Activated CD8-positive, alpha-beta T cell treated with anti-CD3 and anti-CD28 coated beads for 36 hours (primary cell): ENCODE data around the gene HSF4. TPM values are rescaled to one million over a fixed set of nuclear protein-coding genes. Genes with fewer than 3 reads are reported as not detected.

Experiments used
- ATAC-seq: fragments of 200-7000 bp; cut with Tn5 transposase; one replicate; pipeline ENCODE4 v1.10.0; 2021; ENCODE audit warnings: mild to moderate bottlenecking, moderate library complexity
- CTCF ChIA-PET: fragments of 350-600 bp; sonication (Branson Sonifier 250); formaldehyde crosslinking; loops from one replicate; lab custom pipeline; 2021; ENCODE audit warnings: antibody characterized with exemption; lab: Charles Lee
- POLR2A ChIA-PET: fragments of 350-600 bp; sonication (Branson Sonifier 250); formaldehyde crosslinking; loops from one replicate; lab custom pipeline; 2021; ENCODE audit warnings: antibody characterized with exemption; lab: Charles Lee
- DNase-seq: peaks from one replicate; pipeline ENCODE4 v3.0.0-alpha.2; 2020
- H3K27ac Mint-ChIP-seq: one replicate; pipeline ENCODE4 v1.8.0; 2021; ENCODE audit warnings: mild to moderate bottlenecking, mixed read lengths
- H3K27me3 Mint-ChIP-seq: one replicate; pipeline ENCODE4 v1.8.0; 2021; ENCODE audit warnings: mixed read lengths
- H3K36me3 Mint-ChIP-seq: one replicate; pipeline ENCODE4 v1.8.0; 2021; ENCODE audit warnings: low read depth, mixed read lengths
- H3K4me1 Mint-ChIP-seq: one replicate; pipeline ENCODE4 v1.8.0; 2021; ENCODE audit warnings: low read depth, mixed read lengths
- H3K4me3 Mint-ChIP-seq: one replicate; pipeline ENCODE4 v1.8.0; 2021; ENCODE audit warnings: mild to moderate bottlenecking, moderate library complexity, mixed read lengths
- H3K9me3 Mint-ChIP-seq: one replicate; pipeline ENCODE4 v1.8.0; 2021; ENCODE audit warnings: mixed read lengths
- intact Hi-C: fragments of 100-400 bp; cut with micrococcal nuclease; formaldehyde crosslinking; loops from one replicate; pipeline ENCODE4 v1.10.0; 2022
- total RNA-seq, 2 experiments: library from RNA; stranded (reverse); gene quantifications; one replicate each; pipeline ENCODE4 v1.2.3, GENCODE V29; 2021
- TF ChIP-seq, protein P1 (sequence below): fragments of 200-600 bp; IDR thresholded peaks from one replicate; pipeline ENCODE4 v1.8.0; 2022; ENCODE audit warnings: antibody characterized with exemption, mild to moderate bottlenecking

The HSF4 gene
- total RNA-seq, 2 experiments from 2014 or later = 56.0 to 73.3 TPM

DNA sequence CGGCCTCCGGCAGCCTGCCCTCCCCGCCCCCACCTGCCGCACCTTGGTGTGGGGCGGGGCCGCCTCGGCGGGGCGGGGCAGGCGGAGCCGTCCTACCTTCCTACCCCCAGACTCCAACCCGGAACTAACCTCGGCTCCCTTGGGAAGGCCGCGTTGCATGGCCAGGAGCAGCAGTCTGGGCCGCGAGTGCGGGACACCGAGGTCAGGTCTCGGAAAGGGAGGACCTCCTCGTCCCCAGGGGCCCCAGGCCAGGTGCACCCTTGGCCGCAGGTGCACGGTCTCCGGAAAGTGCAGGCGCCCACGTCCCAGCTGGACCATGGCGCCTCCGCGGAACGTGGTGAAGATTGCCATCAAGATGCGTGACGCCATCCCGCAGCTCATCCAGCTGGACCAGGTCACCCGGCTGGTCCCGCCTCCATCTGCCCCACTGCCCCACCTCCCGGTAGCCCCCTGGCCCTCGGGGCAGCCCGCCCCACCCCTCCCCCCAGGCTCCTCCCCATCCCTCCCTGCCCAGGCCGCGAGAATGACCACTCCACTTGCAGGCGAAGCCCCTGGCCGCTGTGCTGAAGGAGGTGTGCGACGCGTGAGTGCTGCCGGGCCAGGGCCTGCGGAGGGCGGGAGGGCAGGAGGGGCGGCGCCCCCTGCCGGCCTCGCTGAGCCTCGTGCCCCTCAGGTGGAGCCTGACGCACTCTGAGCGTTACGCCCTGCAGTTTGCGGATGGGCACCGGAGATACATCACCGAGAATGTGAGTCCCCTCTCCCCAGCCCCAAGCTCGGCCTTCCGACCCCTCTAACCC is 34.7 kb downstream of the HSF4 start, which contains the start of gene ELMO3:
Gene ELMO3, plus strand, starts transcription at position 121 of the 797 bp plus-strand sequence. Its CDS starts 196 bp downstream, at position 317.
- Mint-ChIP-seq H3K9me3 (no peaks in the 10 kb centered on the region), H3K4me3 (no peak within 1 kb of the TSS), H3K27me3 (no peaks in the 10 kb centered on the region), H3K36me3 (peaks cover 51% of the 10 kb centered on the region), H3K27ac (no peak within 1 kb of the TSS), H3K4me1 (peaks cover 24% of the 10 kb centered on the region)
- POLR2A ChIA-PET = interaction anchor here (1.3 kb wide), 1 partner anchor 27 kb away, joined by 3 read pairs; the partner anchor contains the start of gene TMEM208
- ATAC-seq = no peak
- CTCF ChIA-PET = interaction anchor here (0.6 to 2.4 kb wide), 6 partner anchors 14 to 221 kb away, joined by 3 to 15 read pairs (median 3); no protein-coding TSS in a partner anchor
- intact Hi-C loops = no loop called here
- TF ChIP-seq, protein P1, sequence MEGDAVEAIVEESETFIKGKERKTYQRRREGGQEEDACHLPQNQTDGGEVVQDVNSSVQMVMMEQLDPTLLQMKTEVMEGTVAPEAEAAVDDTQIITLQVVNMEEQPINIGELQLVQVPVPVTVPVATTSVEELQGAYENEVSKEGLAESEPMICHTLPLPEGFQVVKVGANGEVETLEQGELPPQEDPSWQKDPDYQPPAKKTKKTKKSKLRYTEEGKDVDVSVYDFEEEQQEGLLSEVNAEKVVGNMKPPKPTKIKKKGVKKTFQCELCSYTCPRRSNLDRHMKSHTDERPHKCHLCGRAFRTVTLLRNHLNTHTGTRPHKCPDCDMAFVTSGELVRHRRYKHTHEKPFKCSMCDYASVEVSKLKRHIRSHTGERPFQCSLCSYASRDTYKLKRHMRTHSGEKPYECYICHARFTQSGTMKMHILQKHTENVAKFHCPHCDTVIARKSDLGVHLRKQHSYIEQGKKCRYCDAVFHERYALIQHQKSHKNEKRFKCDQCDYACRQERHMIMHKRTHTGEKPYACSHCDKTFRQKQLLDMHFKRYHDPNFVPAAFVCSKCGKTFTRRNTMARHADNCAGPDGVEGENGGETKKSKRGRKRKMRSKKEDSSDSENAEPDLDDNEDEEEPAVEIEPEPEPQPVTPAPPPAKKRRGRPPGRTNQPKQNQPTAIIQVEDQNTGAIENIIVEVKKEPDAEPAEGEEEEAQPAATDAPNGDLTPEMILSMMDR = no peak
- no peak for DNase-seq

DNA sequence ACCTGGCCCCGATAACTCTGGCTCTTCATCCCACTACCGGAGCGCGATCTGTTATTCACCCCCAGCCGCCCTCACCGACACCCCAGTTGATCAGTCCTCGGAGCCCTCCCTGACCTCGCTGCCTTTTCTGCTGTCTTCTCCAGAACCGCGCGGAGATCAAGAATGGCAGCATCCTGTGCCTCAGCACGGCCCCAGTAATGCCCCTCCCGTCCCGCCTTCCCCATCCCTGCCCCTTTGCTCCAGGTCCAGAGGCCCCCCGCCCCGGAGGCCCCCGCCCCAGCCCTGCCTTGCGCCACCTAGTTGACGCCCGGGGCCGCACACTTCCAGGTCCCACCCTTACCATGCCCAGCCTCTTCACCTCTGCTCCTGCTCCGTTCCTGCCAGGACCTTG is 35.3 kb downstream of the HSF4 start:
- ChIA-PET POLR2A (interaction anchor here (0.6 to 1.3 kb wide), 2 partner anchors 27 to 67 kb away, joined by 3 read pairs; partner anchors contain the start of gene TMEM208), CTCF (no interaction called here)

DNA sequence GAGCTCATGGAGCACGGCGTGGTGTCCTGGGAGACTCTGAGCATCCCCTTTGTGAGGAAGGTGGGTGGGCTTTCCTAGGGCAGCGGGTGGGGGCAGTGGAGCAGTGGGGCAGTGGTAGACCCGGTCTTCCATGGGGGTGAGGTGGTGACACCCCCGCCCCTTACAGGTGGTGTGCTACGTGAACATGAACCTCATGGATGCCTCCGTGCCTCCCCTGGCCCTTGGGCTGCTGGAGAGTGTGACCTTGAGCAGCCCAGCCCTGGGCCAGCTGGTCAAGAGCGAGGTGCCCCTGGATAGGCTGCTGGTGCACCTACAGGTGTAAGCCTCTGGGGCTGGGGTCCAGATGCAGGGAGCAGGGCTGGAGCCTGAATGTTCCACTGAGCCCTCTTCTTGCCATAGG is 35.9 kb downstream of the HSF4 start:
- H3K36me3 Mint-ChIP-seq = peaks cover 41% of the 10 kb centered on the region
- no peak overlapping the region for H3K4me3 Mint-ChIP-seq
- intact Hi-C loops = no loop called here
- peaks cover 16% of the 10 kb centered on the region for H3K4me1 Mint-ChIP-seq
- ChIA-PET CTCF (no interaction called here), POLR2A (interaction anchor here (0.6 to 1.3 kb wide), 2 partner anchors 26 to 66 kb away, joined by 3 read pairs; partner anchors contain the start of gene TMEM208)
- no peaks in the 10 kb centered on the region for H3K27me3 Mint-ChIP-seq
- DNase-seq (no peak), ATAC-seq (no peak)
- H3K27ac Mint-ChIP-seq = no peak overlapping the region
- TF ChIP-seq, protein P1 = no peak
- no peaks in the 10 kb centered on the region for H3K9me3 Mint-ChIP-seq

More for the DNA sequence above, 35.3 kb downstream of the HSF4 start:
- Mint-ChIP-seq H3K9me3 (no peaks in the 10 kb centered on the region), H3K27ac (no peak overlapping the region), H3K4me3 (no peak overlapping the region), H3K36me3 (peaks cover 47% of the 10 kb centered on the region), H3K27me3 (no peaks in the 10 kb centered on the region), H3K4me1 (peaks cover 18% of the 10 kb centered on the region)
- no peak for DNase-seq
- intact Hi-C loops = no loop called here
- TF ChIP-seq, protein P1 = no peak
- no peak for ATAC-seq

DNA sequence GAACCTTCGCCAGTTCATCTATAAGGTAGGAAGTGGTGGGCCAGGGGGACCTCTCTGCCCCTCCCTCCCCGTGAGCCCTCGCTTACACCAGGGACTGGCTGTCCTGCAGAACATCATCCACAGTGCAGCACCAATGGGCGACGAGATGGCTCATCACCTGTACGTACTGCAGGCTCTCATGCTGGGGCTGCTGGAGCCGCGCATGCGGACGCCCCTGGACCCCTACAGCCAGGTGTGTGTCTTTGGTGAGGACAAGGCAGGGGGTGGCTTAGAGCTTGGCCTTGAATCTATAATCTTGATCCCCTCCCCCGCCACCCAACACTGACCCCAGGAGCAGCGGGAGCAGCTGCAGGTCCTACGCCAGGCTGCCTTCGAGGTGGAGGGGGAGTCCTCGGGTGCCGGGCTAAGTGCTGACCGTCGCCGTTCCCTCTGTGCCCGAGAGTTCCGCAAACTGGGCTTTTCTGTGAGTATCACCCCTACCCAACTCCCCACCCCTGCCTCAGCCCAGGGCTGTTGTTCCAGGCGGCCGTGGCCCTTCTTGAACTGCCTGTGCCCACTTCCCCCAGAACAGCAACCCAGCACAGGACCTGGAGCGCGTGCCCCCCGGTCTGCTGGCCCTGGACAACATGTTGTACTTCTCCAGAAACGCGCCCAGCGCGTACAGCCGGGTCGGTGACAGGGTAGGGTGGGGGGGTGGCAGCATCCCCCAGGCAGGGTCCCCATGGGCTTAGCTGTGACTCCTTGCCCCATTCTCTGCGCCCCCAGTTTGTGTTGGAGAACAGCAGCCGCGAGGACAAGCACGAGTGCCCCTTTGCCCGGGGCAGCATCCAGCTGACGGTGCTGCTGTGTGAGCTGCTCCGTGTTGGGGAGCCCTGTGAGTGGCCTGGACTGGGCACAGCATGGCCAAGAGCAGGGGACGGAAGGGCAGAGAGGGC is 37.1 kb downstream of the HSF4 start:
- Mint-ChIP-seq H3K27me3 (no peaks in the 10 kb centered on the region), H3K4me3 (no peak overlapping the region), H3K4me1 (peaks cover 4% of the 10 kb centered on the region), H3K27ac (no peak overlapping the region), H3K36me3 (peaks cover 33% of the 10 kb centered on the region), H3K9me3 (no peaks in the 10 kb centered on the region)
- ChIA-PET CTCF (no interaction called here), POLR2A (interaction anchor here (2.0 to 2.4 kb wide), 2 partner anchors 10 to 26 kb away, joined by 4 to 10 read pairs; partner anchors contain the start of gene TMEM208)
- intact Hi-C loops = no loop called here
- ATAC-seq = no peak
- TF ChIP-seq, protein P1 = no peak
- no peak for DNase-seq
